Measurements from ENCODE around the gene NUP88.

Gene NUP88

GRCh38 chr17:5354310-5354709 is 65.2 kb downstream of the NUP88 start:
- no peak for DNase-seq

- DNase-seq = no peak
Measured at GRCh38 chr17:5352681-5353289, 66.7 kb downstream of the NUP88 start.

- DNase-seq = no peak
Measured at GRCh38 chr17:5344914-5345313, 74.5 kb downstream of the NUP88 start.

Data from CD4-positive, alpha-beta T cell treated with Interleukin-4 for 1 hour (primary cell).